Left renal cortex interstitium (tissue), 4 donors: ENCODE measurements around the gene DCLK1. TPM values are rescaled to one million over a fixed set of nuclear protein-coding genes. Genes with fewer than 3 reads are reported as not detected.

Source experiments
- DNase-seq, 4 donors: peaks; one replicate each; pipeline ENCODE4 v3.0.0-alpha.2; 2013; ENCODE audit warnings: low read depth in 4 of 4, low spot score in 2 of 4, missing footprints in 1 of 4
- polyA plus RNA-seq, 4 donors: library from polyadenylated mRNA; unstranded; fragments of 120-200 nt; gene quantifications; one replicate each; pipeline ENCODE4 v1.2.1, GENCODE V29; 2013; ENCODE audit not compliant: insufficient read length in 4 of 4

Gene DCLK1
- polyA plus RNA-seq, 4 donors: 4.9 to 7.1 (median 6.1) TPM

- no peak for DNase-seq
Measured at GRCh38 chr13:36055366-36055765, 75.8 kb downstream of the DCLK1 start.

GRCh38 chr13:36054041-36054440 lies 77.1 kb downstream of the DCLK1 start:
- DNase-seq: no peak

- DNase-seq: no peak
Measured at GRCh38 chr13:36051082-36051481, 80.1 kb downstream of the DCLK1 start.

- DNase-seq: no peak
Measured at GRCh38 chr13:36046672-36047071, 84.5 kb downstream of the DCLK1 start.

- DNase-seq: no peak
Measured at GRCh38 chr13:36038785-36039555, 92.2 kb downstream of the DCLK1 start.

- no peak for DNase-seq
Measured at GRCh38 chr13:36033035-36033434, 98.1 kb downstream of the DCLK1 start.

GRCh38 chr13:36031490-36031889 lies 99.7 kb downstream of the DCLK1 start:
- no peak for DNase-seq

GRCh38 chr13:36030670-36031331 lies 100.4 kb downstream of the DCLK1 start:
- no peak for DNase-seq

GRCh38 chr13:36029166-36029565 lies 102.0 kb downstream of the DCLK1 start:
- no peak for DNase-seq

GRCh38 chr13:36028359-36029025 lies 102.7 kb downstream of the DCLK1 start:
- DNase-seq: no peak

GRCh38 chr13:36026531-36026930 lies 104.7 kb downstream of the DCLK1 start:
- no peak for DNase-seq

- DNase-seq: no peak
Measured at GRCh38 chr13:36014763-36015162, 116.4 kb downstream of the DCLK1 start.

GRCh38 chr13:36006894-36007675 lies 124.1 kb downstream of the DCLK1 start:
- DNase-seq: no peak

- no peak for DNase-seq
Measured at GRCh38 chr13:36006347-36006746, 124.8 kb downstream of the DCLK1 start.

GRCh38 chr13:36001561-36001960 lies 129.6 kb downstream of the DCLK1 start:
- DNase-seq: no peak

GRCh38 chr13:36000028-36000427 lies 131.2 kb downstream of the DCLK1 start:
- no peak for DNase-seq

GRCh38 chr13:35996360-35996759 lies 134.8 kb downstream of the DCLK1 start:
- DNase-seq: no peak

GRCh38 chr13:35995136-35995535 lies 136.0 kb downstream of the DCLK1 start:
- DNase-seq: no peak

- DNase-seq: no peak
Measured at GRCh38 chr13:35994131-35994966, 136.8 kb downstream of the DCLK1 start.

- DNase-seq: no peak
Measured at GRCh38 chr13:35993686-35994085, 137.5 kb downstream of the DCLK1 start.
